HepG2 (cell line): ENCODE measurements around the gene RPS5. TPM values are rescaled to one million over a fixed set of nuclear protein-coding genes. Genes with fewer than 3 reads are reported as not detected.
A peak's percentile ranks its signal among the peaks of the same experiment; 100 is the strongest.

Experiments used
- BORCS8-MEF2B ChIP-seq: sonication (generic); formaldehyde crosslinking; IDR thresholded peaks from 2 replicates; pipeline ENCODE4 v1.8.0; 2022; ENCODE audit warnings: mild to moderate bottlenecking, missing genetic modification reagents
- FOSL2 ChIP-seq: sonication (generic); formaldehyde crosslinking; IDR thresholded peaks from 2 replicates; pipeline ENCODE4 v1.4.0; 2020; ENCODE audit warnings: missing genetic modification reagents
- KDM5A ChIP-seq: fragments of 200-600 bp; sonication (generic); IDR thresholded peaks from 2 replicates; pipeline ENCODE4 v1.7.0; 2018; ENCODE audit warnings: antibody characterized with exemption, mild to moderate bottlenecking, low read length, borderline replicate concordance
- NFATC3 ChIP-seq: sonication (generic); formaldehyde crosslinking; IDR thresholded peaks from 2 replicates; pipeline ENCODE4 v1.5.1; 2020; ENCODE audit warnings: mild to moderate bottlenecking, missing genetic modification reagents
- PHF20 ChIP-seq: sonication (generic); formaldehyde crosslinking; IDR thresholded peaks from 2 replicates; pipeline ENCODE4 v1.5.0; 2020; ENCODE audit warnings: mild to moderate bottlenecking, missing genetic modification reagents
- RFXANK ChIP-seq: IDR thresholded peaks from 2 replicates; pipeline ENCODE4 v1.6.1; 2016
- ZBTB20 ChIP-seq: sonication (generic); formaldehyde crosslinking; IDR thresholded peaks from 2 replicates; pipeline ENCODE4 v1.8.1; 2023; ENCODE audit warnings: missing genetic modification reagents, low read depth, mild to moderate bottlenecking, borderline replicate concordance
- ZNF232 ChIP-seq: sonication (generic); formaldehyde crosslinking; IDR thresholded peaks from 2 replicates; pipeline ENCODE4 v1.4.0; 2020; ENCODE audit warnings: missing genetic modification reagents, borderline replicate concordance
- ZNF263 ChIP-seq: sonication (generic); formaldehyde crosslinking; IDR thresholded peaks from 2 replicates; pipeline ENCODE4 v1.4.0; 2020; ENCODE audit warnings: missing genetic modification reagents
- ZNF468 ChIP-seq: sonication (generic); formaldehyde crosslinking; IDR thresholded peaks from 2 replicates; pipeline ENCODE4 v1.8.0; 2022; ENCODE audit warnings: mild to moderate bottlenecking, moderate library complexity, missing genetic modification reagents
- ZNF552 ChIP-seq: sonication (generic); formaldehyde crosslinking; IDR thresholded peaks from 2 replicates; pipeline ENCODE4 v1.9.0; 2022; ENCODE audit warnings: missing genetic modification reagents, mild to moderate bottlenecking, borderline replicate concordance
- ZNF709 ChIP-seq: sonication (generic); formaldehyde crosslinking; IDR thresholded peaks from 2 replicates; pipeline ENCODE4 v1.5.0; 2020; ENCODE audit warnings: mild to moderate bottlenecking, missing genetic modification reagents
- ZSCAN22 ChIP-seq: sonication (generic); formaldehyde crosslinking; IDR thresholded peaks from 2 replicates; pipeline ENCODE4 v1.4.0; 2020; ENCODE audit warnings: mild to moderate bottlenecking, missing genetic modification reagents
- polyA plus RNA-seq, 8 experiments: library from polyadenylated mRNA; depleted of rRNA in 3 of 8; stranded (reverse) in 7 of 8; unstranded in 1 of 8; fragments of >200 nt; fragmentation: Illumina TruSeq in 4 of 8; extraction: Trizol in 4 of 8; gene quantifications; 2 replicates each; pipeline versions ENCODE4 v1.2.1 to v1.2.3, GENCODE V29; 2011 to 2016; ENCODE audit warnings: low read depth in 4 of 8, missing spikeins in 1 of 8, mixed read lengths in 1 of 8; ENCODE audit not compliant: insufficient read depth in 1 of 8
- total RNA-seq, 5 experiments: library from RNA; depleted of rRNA; stranded (reverse); fragments of >200 nt; fragmentation: Illumina TruSeq; extraction: Trizol; gene quantifications; 2 replicates each; pipeline ENCODE4 v1.2.3, GENCODE V29; 2016; ENCODE audit warnings: low read depth in 1 of 5
- TF ChIP-seq, protein P1 (sequence below): IDR thresholded peaks from 2 replicates; pipeline ENCODE4 v1.6.1; 2016; ENCODE audit warnings: low read depth, missing genetic modification reagents, missing compliant biosample characterization
- TF ChIP-seq, protein P2 (sequence below): IDR thresholded peaks from 2 replicates; pipeline ENCODE4 v1.6.1; 2018; ENCODE audit warnings: missing genetic modification reagents, mild to moderate bottlenecking, missing compliant biosample characterization
- TF ChIP-seq, protein P3 (sequence below): sonication (generic); formaldehyde crosslinking; IDR thresholded peaks from 2 replicates; pipeline ENCODE4 v1.5.1; 2020; ENCODE audit warnings: missing genetic modification reagents, mild to moderate bottlenecking, borderline replicate concordance
- TF ChIP-seq, protein P4 (sequence below): sonication (generic); formaldehyde crosslinking; IDR thresholded peaks from 2 replicates; pipeline ENCODE4 v1.4.0; 2020; ENCODE audit warnings: missing genetic modification reagents, borderline replicate concordance

RPS5 gene
- total and polyA plus RNA-seq, 2 of the 13 experiments (the other 11 are each of a cell fraction or from before 2014, with no cell fraction given) = 1,544 to 4,408 TPM

GRCh38 chr19:58408152-58409009 is 21.3 kb downstream of the RPS5 start, which contains the start of gene ZNF584 (continued):
- TF ChIP-seq, protein P1, sequence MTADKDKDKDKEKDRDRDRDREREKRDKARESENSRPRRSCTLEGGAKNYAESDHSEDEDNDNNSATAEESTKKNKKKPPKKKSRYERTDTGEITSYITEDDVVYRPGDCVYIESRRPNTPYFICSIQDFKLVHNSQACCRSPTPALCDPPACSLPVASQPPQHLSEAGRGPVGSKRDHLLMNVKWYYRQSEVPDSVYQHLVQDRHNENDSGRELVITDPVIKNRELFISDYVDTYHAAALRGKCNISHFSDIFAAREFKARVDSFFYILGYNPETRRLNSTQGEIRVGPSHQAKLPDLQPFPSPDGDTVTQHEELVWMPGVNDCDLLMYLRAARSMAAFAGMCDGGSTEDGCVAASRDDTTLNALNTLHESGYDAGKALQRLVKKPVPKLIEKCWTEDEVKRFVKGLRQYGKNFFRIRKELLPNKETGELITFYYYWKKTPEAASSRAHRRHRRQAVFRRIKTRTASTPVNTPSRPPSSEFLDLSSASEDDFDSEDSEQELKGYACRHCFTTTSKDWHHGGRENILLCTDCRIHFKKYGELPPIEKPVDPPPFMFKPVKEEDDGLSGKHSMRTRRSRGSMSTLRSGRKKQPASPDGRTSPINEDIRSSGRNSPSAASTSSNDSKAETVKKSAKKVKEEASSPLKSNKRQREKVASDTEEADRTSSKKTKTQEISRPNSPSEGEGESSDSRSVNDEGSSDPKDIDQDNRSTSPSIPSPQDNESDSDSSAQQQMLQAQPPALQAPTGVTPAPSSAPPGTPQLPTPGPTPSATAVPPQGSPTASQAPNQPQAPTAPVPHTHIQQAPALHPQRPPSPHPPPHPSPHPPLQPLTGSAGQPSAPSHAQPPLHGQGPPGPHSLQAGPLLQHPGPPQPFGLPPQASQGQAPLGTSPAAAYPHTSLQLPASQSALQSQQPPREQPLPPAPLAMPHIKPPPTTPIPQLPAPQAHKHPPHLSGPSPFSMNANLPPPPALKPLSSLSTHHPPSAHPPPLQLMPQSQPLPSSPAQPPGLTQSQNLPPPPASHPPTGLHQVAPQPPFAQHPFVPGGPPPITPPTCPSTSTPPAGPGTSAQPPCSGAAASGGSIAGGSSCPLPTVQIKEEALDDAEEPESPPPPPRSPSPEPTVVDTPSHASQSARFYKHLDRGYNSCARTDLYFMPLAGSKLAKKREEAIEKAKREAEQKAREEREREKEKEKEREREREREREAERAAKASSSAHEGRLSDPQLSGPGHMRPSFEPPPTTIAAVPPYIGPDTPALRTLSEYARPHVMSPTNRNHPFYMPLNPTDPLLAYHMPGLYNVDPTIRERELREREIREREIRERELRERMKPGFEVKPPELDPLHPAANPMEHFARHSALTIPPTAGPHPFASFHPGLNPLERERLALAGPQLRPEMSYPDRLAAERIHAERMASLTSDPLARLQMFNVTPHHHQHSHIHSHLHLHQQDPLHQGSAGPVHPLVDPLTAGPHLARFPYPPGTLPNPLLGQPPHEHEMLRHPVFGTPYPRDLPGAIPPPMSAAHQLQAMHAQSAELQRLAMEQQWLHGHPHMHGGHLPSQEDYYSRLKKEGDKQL = no peak
- TF ChIP-seq ZNF552 (CRISPR knock-in tag) = no peak
- peak; percentile 86 for TF ChIP-seq ZNF709
- peak; percentile 77; the same call in 1 of the 2 replicates for TF ChIP-seq KDM5A
- peak; percentile 69 for TF ChIP-seq PHF20 (CRISPR knock-in tag)
- TF ChIP-seq, protein P2, sequence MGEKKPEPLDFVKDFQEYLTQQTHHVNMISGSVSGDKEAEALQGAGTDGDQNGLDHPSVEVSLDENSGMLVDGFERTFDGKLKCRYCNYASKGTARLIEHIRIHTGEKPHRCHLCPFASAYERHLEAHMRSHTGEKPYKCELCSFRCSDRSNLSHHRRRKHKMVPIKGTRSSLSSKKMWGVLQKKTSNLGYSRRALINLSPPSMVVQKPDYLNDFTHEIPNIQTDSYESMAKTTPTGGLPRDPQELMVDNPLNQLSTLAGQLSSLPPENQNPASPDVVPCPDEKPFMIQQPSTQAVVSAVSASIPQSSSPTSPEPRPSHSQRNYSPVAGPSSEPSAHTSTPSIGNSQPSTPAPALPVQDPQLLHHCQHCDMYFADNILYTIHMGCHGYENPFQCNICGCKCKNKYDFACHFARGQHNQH (CRISPR knock-in tag) = no peak; the same call in 1 of the 2 replicates
- TF ChIP-seq NFATC3 (CRISPR knock-in tag) = no peak
- TF ChIP-seq ZNF263 = no peak; the same call in 1 of the 2 replicates
- peak; percentile 70; the same call in 1 of the 2 replicates for TF ChIP-seq ZBTB20
- TF ChIP-seq, protein P3, sequence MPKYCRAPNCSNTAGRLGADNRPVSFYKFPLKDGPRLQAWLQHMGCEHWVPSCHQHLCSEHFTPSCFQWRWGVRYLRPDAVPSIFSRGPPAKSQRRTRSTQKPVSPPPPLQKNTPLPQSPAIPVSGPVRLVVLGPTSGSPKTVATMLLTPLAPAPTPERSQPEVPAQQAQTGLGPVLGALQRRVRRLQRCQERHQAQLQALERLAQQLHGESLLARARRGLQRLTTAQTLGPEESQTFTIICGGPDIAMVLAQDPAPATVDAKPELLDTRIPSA (CRISPR knock-in tag) = peak; percentile 90; the same call in 1 of the 2 replicates
- peak; percentile 14; the same call in 1 of the 2 replicates for TF ChIP-seq RFXANK
- TF ChIP-seq ZSCAN22 (CRISPR knock-in tag) = 0 out of 2 replicates have a peak, but pooled peaks have one; percentile 70
- TF ChIP-seq, protein P4, sequence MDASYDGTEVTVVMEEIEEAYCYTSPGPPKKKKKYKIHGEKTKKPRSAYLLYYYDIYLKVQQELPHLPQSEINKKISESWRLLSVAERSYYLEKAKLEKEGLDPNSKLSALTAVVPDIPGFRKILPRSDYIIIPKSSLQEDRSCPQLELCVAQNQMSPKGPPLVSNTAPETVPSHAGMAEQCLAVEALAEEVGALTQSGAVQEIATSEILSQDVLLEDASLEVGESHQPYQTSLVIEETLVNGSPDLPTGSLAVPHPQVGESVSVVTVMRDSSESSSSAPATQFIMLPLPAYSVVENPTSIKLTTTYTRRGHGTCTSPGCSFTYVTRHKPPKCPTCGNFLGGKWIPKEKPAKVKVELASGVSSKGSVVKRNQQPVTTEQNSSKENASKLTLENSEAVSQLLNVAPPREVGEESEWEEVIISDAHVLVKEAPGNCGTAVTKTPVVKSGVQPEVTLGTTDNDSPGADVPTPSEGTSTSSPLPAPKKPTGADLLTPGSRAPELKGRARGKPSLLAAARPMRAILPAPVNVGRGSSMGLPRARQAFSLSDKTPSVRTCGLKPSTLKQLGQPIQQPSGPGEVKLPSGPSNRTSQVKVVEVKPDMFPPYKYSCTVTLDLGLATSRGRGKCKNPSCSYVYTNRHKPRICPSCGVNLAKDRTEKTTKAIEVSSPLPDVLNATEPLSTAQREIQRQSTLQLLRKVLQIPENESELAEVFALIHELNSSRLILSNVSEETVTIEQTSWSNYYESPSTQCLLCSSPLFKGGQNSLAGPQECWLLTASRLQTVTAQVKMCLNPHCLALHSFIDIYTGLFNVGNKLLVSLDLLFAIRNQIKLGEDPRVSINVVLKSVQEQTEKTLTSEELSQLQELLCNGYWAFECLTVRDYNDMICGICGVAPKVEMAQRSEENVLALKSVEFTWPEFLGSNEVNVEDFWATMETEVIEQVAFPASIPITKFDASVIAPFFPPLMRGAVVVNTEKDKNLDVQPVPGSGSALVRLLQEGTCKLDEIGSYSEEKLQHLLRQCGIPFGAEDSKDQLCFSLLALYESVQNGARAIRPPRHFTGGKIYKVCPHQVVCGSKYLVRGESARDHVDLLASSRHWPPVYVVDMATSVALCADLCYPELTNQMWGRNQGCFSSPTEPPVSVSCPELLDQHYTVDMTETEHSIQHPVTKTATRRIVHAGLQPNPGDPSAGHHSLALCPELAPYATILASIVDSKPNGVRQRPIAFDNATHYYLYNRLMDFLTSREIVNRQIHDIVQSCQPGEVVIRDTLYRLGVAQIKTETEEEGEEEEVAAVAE (CRISPR knock-in tag) = peak; percentile 93; the same call in 1 of the 2 replicates
- TF ChIP-seq FOSL2 = no peak
- TF ChIP-seq ZNF468 (CRISPR knock-in tag) = no peak
- TF ChIP-seq ZNF232 (CRISPR knock-in tag) = 0 out of 2 replicates have a peak, but pooled peaks have one; percentile 3
- TF ChIP-seq BORCS8-MEF2B = peak; percentile 63; the same call in 1 of the 2 replicates
